Mesendoderm (in vitro differentiated cells): ENCODE results near the gene PYGB.
A peak's percentile ranks its signal among the peaks of the same experiment; 100 is the strongest.
"Not testable (repeated sequence)": the region's sequence is repeated elsewhere in the genome, so short reads cannot be mapped to it uniquely, and the experiment has no call there.

Source experiments
- DNase-seq: peaks from one replicate; pipeline ENCODE4 v3.0.0; 2013
- H2AK5ac ChIP-seq: 2 replicates; pipeline ENCODE4 v1.6.1; 2013; ENCODE audit warnings: low read length, inconsistent platforms
- H2BK120ac ChIP-seq: 2 replicates; pipeline ENCODE4 v1.6.1; 2013; ENCODE audit warnings: low read depth, mild to moderate bottlenecking, low read length, moderate library complexity, mixed read lengths
- H2BK15ac ChIP-seq: replicated peaks from 2 replicates; pipeline ENCODE4 v1.6.1; 2013; ENCODE audit warnings: low read depth, mild to moderate bottlenecking, moderate library complexity
- H2BK5ac ChIP-seq: 2 replicates; pipeline ENCODE4 v1.6.1; 2013; ENCODE audit warnings: low read length, inconsistent platforms
- H3K18ac ChIP-seq: 2 replicates; pipeline ENCODE4 v1.6.1; 2013; ENCODE audit warnings: mild to moderate bottlenecking, low read length, mixed read lengths
- H3K23ac ChIP-seq: one replicate; pipeline ENCODE4 v1.6.1; 2013; ENCODE audit warnings: low read length
- H3K27ac ChIP-seq: 2 replicates; pipeline ENCODE4 v1.5.1; 2013; ENCODE audit warnings: low read depth, mild to moderate bottlenecking, inconsistent platforms, low read length, moderate library complexity
- H3K27me3 ChIP-seq: 2 replicates; pipeline ENCODE4 v1.6.1; 2013; ENCODE audit warnings: low read length, control low read depth, mild to moderate bottlenecking, inconsistent platforms; ENCODE audit not compliant: insufficient read depth, poor library complexity
- H3K36me3 ChIP-seq: 2 replicates; pipeline ENCODE4 v1.6.1; 2013; ENCODE audit warnings: low read length, inconsistent platforms; ENCODE audit not compliant: control insufficient read depth, insufficient read depth
- H3K4ac ChIP-seq: one replicate; pipeline ENCODE4 v1.6.1; 2013; ENCODE audit warnings: low read depth, mild to moderate bottlenecking, low read length, moderate library complexity
- H3K4me1 ChIP-seq: 2 replicates; pipeline ENCODE4 v1.6.1; 2013; ENCODE audit warnings: low read depth, low read length, inconsistent platforms; ENCODE audit not compliant: control insufficient read depth
- H3K4me2 ChIP-seq: 2 replicates; pipeline ENCODE4 v1.6.1; 2013; ENCODE audit warnings: low read length
- H3K4me3 ChIP-seq: 2 replicates; pipeline ENCODE4 v1.5.1; 2013; ENCODE audit warnings: mild to moderate bottlenecking, low read length
- H3K56ac ChIP-seq: one replicate; pipeline ENCODE4 v1.6.1; 2013; ENCODE audit warnings: low read length
- H3K79me1 ChIP-seq: 2 replicates; pipeline ENCODE4 v1.6.1; 2013; ENCODE audit warnings: low read length, inconsistent platforms
- H3K79me2 ChIP-seq: 2 replicates; pipeline ENCODE4 v1.6.1; 2013; ENCODE audit warnings: mild to moderate bottlenecking, low read length; ENCODE audit not compliant: control insufficient read depth, insufficient read depth
- H3K9ac ChIP-seq: 2 replicates; pipeline ENCODE4 v1.6.1; 2013; ENCODE audit warnings: low read length, inconsistent platforms
- H4K5ac ChIP-seq: one replicate; pipeline ENCODE4 v1.6.1; 2013; ENCODE audit warnings: low read length
- H4K8ac ChIP-seq: one replicate; pipeline ENCODE4 v1.6.1; 2013; ENCODE audit warnings: low read depth, mild to moderate bottlenecking, control low read depth, low read length, moderate library complexity
- WGBS: extraction: QIAGEN DNeasy Blood & Tissue Kit; methylation state at CpG from one replicate; pipeline ENCODE4 v1.1.7; 2013; ENCODE audit warnings: low lambda C conversion rate, missing lambda C conversion rate; ENCODE audit not compliant: insufficient coverage; ENCODE audit errors: extremely low coverage; 5-methylcytosine and 5-hydroxymethylcytosine counted together

The PYGB gene

GRCh38 chr20:25238319-25239037 is 9.4 kb upstream of the PYGB start:
- no peak overlapping the region for H3K4me3 ChIP-seq
- H3K36me3 ChIP-seq: no peaks in the 10 kb centered on the region
- WGBS: no CpG with 5 or more reads among the region's 12 CpGs
- no peak overlapping the region for H3K27ac ChIP-seq
- no peak overlapping the region for H3K18ac ChIP-seq
- H3K79me2 ChIP-seq: no peaks in the 10 kb centered on the region
- no peak overlapping the region for H3K23ac ChIP-seq
- H3K4me2 ChIP-seq: no peak overlapping the region
- H2BK15ac ChIP-seq: no peak overlapping the region
- H3K79me1 ChIP-seq: no peaks in the 10 kb centered on the region
- H3K56ac ChIP-seq: peak overlapping the region; percentile 6
- no peak for DNase-seq
- H2BK5ac ChIP-seq: no peak overlapping the region
- no peak overlapping the region for H2AK5ac ChIP-seq
- H3K4ac ChIP-seq: no peak overlapping the region
- H4K5ac ChIP-seq: no peak overlapping the region
- no peak overlapping the region for H3K9ac ChIP-seq
- no peak overlapping the region for H2BK120ac ChIP-seq
- H3K27me3 ChIP-seq: no peaks in the 10 kb centered on the region
- H3K4me1 ChIP-seq: peaks cover 2% of the 10 kb centered on the region
- H4K8ac ChIP-seq: no peak overlapping the region

GRCh38 chr20:25239387-25240370 is 8.2 kb upstream of the PYGB start:
- H2BK15ac ChIP-seq: no peak overlapping the region
- no peak overlapping the region for H3K27ac ChIP-seq
- no peaks in the 10 kb centered on the region for H3K79me1 ChIP-seq
- H2AK5ac ChIP-seq: no peak overlapping the region
- H2BK5ac ChIP-seq: no peak overlapping the region
- no peak for DNase-seq
- no peaks in the 10 kb centered on the region for H3K36me3 ChIP-seq
- H3K27me3 ChIP-seq: no peaks in the 10 kb centered on the region
- WGBS: no CpG with 5 or more reads among the region's 19 CpGs
- H3K4ac ChIP-seq: no peak overlapping the region
- peaks cover 2% of the 10 kb centered on the region for H3K4me1 ChIP-seq
- H2BK120ac ChIP-seq: no peak overlapping the region
- no peak overlapping the region for H3K9ac ChIP-seq
- no peak overlapping the region for H3K23ac ChIP-seq
- no peaks in the 10 kb centered on the region for H3K79me2 ChIP-seq
- H3K4me3 ChIP-seq: no peak overlapping the region
- no peak overlapping the region for H3K18ac ChIP-seq
- H4K5ac ChIP-seq: no peak overlapping the region
- H3K4me2 ChIP-seq: no peak overlapping the region
- H4K8ac ChIP-seq: no peak overlapping the region
- no peak overlapping the region for H3K56ac ChIP-seq

- not testable (repeated sequence) for H2BK5ac ChIP-seq, H3K23ac ChIP-seq, H3K79me1 ChIP-seq, H4K5ac ChIP-seq, H3K36me3 ChIP-seq, H3K4ac ChIP-seq, H3K27ac ChIP-seq, H3K4me1 ChIP-seq, H3K9ac ChIP-seq, H2BK120ac ChIP-seq, H2BK15ac ChIP-seq, H3K18ac ChIP-seq, H3K4me3 ChIP-seq, H3K27me3 ChIP-seq, H4K8ac ChIP-seq, DNase-seq, H3K79me2 ChIP-seq, H2AK5ac ChIP-seq, H3K4me2 ChIP-seq, H3K56ac ChIP-seq
- WGBS: no CpG with 5 or more reads among the region's 9 CpGs
Observed at GRCh38 chr20:25240851-25241658, 6.8 kb upstream of the PYGB start.

- H3K4me2 ChIP-seq, H3K18ac ChIP-seq, H2BK5ac ChIP-seq, H3K4me1 ChIP-seq, H3K4ac ChIP-seq, H2BK120ac ChIP-seq, H2AK5ac ChIP-seq, H3K4me3 ChIP-seq, H3K79me1 ChIP-seq, H3K23ac ChIP-seq, H2BK15ac ChIP-seq, H3K27ac ChIP-seq, H3K56ac ChIP-seq, H4K8ac ChIP-seq, H3K36me3 ChIP-seq, H4K5ac ChIP-seq, H3K79me2 ChIP-seq, H3K27me3 ChIP-seq, H3K9ac ChIP-seq: not testable (repeated sequence)
- no CpG with 5 or more reads among the region's 4 CpGs for WGBS
- peak; percentile 33 for DNase-seq
Observed at GRCh38 chr20:25241659-25241955, 6.3 kb upstream of the PYGB start.

- no peak overlapping the region for H3K4me3 ChIP-seq
- WGBS: no CpG with 5 or more reads among the region's 10 CpGs
Observed at GRCh38 chr20:25242231-25242630, 5.7 kb upstream of the PYGB start.

More at GRCh38 chr20:25242231-25242630, 5.7 kb upstream of the PYGB start:
- no peak for DNase-seq
- no peak overlapping the region for H3K4me2 ChIP-seq
- no peaks in the 10 kb centered on the region for H3K79me2 ChIP-seq
- no peak overlapping the region for H3K9ac ChIP-seq
- H2BK120ac ChIP-seq: no peak overlapping the region
- no peaks in the 10 kb centered on the region for H3K27me3 ChIP-seq
- H3K27ac ChIP-seq: no peak overlapping the region
- H3K36me3 ChIP-seq: no peaks in the 10 kb centered on the region
- no peak overlapping the region for H3K18ac ChIP-seq
- no peak overlapping the region for H3K56ac ChIP-seq
- H4K5ac ChIP-seq: no peak overlapping the region
- no peak overlapping the region for H3K4ac ChIP-seq
- H4K8ac ChIP-seq: no peak overlapping the region
- H2BK5ac ChIP-seq: no peak overlapping the region
- H3K4me1 ChIP-seq: peaks cover 2% of the 10 kb centered on the region
- H3K23ac ChIP-seq: no peak overlapping the region
- H2BK15ac ChIP-seq: no peak overlapping the region
- H3K79me1 ChIP-seq: no peaks in the 10 kb centered on the region
- H2AK5ac ChIP-seq: no peak overlapping the region
